Measurements from ENCODE around the gene SUGCT.
A peak's percentile ranks its signal among the peaks of the same experiment; 100 is the strongest.

SUGCT gene

DNA sequence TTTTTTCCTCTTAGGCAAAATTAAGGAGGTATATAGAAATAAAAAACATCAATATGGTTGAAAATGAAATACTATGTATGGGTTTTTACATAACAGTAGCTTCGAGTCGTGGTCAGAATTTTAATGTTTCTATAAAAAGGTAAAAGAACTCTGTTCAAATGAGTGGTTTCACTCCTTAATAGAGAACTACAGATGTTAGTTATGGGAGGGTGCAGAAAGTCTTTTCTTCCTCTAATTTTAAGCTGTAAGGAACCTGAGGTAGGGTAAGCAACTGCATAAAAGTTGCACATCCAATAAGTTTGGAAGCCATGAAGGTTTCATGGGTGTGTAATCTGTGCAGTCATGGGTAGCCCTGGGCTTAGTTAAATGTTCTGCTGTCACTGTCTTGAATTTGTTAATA, 141.3 kb downstream of the SUGCT start:
- no peak for DNase-seq

DNA sequence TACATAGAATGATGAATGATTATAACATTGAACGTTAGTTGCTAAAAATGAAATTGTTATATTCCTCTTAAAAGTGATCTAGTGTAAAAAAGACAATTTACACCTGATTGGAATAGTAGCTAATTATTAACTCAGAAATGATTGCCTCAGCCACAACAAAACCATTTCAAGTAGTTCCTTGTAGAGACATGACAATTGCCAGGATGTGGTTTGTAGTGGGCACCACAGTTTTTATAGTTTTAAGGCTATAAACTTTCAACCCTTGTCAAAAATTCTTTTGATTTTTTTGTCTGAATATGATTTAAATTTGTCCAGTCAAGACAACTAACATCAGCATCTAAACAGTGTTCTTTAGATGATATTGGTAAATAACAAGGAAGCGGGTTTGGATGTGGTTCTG, 145.2 kb downstream of the SUGCT start:
- no peak for DNase-seq

DNA sequence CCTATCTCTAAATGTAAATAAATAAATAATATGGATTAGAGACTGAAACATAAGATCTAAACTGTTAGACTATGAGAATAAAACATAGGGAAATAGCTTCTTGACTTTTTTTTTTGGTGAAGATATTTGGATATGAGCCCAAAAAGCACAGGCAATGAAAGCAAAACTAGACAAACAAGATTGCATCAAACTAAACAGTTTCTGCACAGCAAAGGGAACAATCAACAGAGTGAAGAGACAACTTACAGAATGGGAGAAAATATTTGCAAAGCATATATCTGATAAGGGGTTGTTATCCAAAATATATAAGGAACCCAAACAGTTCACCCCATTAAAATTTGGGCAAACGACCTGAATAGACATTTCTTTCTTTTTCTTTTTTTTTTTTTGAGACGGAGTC, 148.1 kb downstream of the SUGCT start:
- DNase-seq, result no peak

DNA sequence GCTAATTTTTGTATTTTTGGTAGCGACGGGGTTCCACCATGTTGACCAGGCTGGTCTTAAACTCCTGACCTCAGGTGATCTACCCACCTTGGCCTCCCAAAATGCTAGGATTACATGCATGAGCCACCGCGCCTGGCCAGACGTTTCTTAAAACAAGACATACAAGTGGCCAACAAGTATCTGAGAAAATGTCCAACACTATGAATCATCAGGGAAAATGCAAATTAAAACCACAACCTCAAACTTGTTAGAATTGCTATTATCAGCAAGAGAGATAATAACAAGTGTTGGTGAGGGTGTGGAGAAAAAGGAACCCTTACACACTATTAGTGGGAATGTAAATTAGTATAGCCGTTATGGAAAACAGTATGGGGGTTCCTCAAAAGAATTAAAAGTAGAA, 148.6 kb downstream of the SUGCT start:
- DNase-seq, result no peak

DNA sequence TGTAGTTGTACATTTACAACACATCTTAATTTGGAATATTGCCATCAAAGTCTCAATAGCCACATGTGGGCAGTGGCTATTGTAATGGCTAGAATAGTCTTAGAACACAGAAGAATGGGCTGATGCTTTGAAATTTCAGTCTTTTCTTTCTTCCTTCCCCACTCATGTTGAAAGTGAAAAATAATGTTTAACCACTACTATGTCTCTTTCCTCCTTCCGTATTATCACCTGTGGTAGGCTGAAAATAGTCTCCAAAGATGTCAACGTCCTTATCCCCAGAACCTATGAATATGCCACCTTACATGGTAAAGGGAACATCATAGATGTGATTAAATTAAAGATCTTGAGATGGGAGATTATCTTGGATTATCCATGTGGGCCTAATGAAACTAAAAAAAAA, 154.0 kb downstream of the SUGCT start:
- no peak for DNase-seq

DNA sequence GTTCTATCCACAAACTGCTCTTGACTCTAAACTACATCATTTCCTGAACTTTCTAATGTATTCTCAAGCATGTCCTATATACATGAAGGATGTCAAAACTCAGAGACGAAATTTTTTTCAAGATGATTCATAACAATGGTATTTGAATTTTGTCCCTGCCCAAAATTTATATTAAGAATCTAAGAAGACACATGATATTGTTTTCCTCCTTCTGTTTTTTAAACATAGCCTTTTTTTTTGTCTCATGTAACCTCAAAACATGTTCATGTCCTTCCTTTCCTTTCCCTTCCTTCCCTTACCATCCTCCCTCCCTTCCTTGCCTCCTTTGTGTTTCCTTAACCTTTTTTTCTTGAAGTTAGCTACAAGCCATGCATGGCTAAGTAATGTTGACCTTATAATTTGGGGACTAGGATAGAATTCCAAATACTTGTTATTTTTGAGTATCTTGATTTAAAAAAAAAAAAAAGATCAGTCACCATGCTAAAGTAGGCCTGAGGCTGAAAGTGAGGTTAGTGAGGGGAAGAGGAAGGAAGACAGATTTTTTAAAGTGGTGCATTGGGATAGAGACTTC, 163.0 kb downstream of the SUGCT start:
- DNase-seq, result no peak

DNA sequence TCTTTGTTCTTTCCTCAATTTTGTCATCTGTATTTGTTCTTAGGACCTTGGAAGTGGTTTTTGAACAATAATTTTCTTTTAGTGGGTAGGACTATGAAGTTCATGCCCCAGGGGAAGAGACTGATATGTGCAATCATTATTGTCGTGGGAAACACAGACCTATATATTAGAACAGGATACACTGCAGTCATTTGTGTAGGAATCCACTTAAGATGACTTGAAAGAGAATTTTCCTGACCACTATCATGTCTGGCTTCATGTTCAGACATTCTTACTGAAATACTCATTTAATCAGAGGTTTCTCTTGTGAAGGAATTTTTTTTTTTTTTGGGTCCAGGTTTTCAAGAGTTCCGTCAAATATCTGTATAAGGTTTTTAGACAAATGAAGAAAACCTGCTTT, 163.6 kb downstream of the SUGCT start:
- no peak for DNase-seq

DNA sequence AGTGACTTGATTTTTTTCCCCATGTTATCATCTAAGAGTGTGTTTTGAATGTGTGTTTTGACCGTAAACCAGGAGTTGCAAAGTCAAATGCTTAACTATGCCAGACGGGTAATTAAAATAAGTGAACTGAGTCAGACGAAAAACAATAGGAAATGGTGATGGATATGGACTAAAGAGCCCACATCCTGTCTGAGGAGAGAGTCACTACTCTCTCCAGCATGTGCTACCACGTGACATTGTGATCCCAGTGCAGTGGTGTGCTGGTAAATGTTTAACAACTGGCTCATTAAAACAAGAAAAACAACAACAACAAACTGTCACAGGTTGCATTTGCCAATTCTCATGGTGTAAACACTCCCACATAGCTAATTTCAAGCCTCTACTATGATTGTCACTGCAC, 164.3 kb downstream of the SUGCT start:
- DNase-seq, result no peak

DNA sequence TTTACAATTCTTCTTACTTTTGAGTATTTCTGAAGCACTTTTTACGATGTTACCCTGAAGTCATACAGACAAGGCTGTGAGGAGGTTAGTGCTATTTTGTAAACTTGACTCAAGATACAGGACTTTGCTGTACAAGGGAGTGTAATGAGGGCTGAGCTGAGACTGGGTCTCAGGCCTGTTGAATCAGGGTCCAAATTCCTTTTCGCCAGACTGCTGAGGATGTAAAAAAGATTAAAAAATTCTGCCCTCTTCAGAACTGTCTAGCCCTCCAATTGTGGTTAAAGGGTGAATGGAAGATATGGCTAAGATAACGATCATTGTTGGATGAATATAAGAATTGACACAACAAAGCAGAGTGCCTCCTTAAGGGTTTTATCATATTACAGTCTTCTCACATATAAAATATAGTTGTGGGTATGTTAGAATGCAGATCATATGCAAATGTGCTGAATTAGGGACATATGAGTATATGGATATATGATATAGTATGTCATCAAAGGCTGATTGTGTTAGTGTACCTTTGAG, 165.4 kb downstream of the SUGCT start:
- no peak for DNase-seq

DNA sequence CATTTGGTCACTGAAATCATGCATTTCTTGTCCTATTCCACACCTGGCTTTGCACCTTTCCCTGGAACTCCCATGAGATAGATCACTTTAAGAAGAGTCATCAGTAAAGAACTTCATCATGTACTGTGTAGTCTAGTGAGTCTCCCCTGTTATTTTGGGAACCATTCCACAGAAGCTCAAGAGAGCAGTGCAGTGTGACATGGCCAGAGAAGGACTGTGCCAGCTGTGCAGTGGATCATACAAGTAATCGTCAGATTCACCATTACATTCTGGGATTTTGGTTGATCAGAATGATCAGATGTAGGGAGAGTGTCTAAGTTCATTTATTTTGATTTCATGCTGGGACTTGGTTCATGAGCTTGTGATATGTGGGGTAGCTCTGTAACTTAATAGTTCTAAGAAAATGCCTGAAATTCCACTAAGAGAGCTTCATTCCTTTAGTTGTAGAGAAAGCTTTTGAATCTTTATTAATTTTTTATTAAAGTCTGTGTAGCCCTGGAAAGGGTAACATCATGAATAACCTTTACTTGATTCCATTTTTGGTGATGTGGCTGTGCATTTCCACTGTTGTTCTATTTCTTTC, 166.8 kb downstream of the SUGCT start:
- no peak for DNase-seq

DNA sequence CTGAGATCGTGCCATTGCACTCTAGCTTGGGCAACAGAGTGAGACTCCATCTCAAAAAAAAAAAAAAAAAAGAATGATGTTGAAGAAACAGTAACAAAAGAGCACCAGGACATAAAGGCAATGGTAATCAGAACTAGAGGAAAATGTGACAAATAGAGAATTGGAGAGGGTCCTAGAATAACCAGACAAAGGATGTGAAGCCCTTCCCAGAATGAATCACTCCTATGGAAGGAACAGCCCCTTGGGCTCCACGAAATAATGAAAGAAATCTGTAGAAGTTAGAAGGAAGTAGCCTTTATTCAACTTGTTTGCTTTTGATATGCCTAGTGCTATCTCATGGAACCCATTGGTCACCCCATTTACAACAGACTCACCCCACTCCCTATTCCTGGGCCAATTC, 169.2 kb downstream of the SUGCT start:
- DNase-seq, result no peak

DNA sequence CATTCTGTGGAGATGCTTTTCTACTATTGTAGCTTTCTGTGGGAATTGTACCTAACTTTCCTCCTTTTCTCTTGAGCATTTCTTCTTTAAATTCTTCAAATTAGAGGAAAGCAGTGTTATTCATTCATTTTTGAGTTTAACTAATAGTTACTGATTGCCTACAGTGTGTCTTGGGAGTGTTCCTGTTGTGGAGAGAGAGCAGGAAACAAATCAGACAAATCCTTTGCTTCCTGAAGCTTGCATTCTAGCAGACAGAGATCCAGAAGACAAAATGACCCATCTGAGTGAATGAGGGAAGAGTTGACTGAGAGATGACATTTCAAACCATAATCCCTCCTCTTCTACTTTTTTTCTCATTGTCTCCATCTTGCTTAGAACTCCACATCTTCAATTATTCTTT, 170.4 kb downstream of the SUGCT start:
- no peak for DNase-seq

DNA sequence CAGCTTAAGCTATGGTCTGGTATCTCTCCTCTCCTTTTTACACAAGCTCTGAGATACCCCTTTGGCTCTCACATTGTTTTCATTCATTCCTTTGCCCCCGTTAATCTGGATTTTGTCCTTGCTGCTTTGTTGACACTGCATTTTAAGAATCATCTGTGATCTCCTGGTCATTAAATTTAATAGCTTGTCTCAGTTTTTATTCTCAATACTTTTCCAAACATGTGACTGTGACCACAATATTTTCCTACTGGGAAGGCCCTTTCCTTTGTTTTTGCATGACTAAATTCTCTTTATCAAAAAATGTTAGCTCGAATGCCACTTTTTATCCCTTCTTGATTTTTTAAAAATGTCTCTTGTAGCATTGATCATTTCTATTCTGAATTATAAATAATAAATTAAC, 171.2 kb downstream of the SUGCT start:
- no peak for DNase-seq

DNA sequence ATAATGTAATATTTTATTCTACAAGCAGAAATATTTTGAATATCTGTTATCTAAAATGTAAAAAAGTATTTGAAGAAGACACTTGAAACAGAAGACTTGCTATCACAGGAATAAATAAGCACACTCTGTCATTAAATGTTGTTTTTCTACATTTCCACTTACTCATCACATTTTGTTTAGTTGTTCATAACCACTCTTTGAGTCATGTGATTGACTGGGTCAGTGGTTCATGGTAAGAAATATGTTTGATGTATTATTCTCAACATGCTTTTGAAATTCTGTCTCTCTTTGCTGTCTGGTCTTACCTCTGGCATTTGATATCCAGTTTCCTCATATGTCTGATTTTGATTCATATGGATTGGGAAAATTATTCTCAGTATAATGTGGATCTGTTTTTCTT, 171.8 kb downstream of the SUGCT start:
- no peak for DNase-seq

DNA sequence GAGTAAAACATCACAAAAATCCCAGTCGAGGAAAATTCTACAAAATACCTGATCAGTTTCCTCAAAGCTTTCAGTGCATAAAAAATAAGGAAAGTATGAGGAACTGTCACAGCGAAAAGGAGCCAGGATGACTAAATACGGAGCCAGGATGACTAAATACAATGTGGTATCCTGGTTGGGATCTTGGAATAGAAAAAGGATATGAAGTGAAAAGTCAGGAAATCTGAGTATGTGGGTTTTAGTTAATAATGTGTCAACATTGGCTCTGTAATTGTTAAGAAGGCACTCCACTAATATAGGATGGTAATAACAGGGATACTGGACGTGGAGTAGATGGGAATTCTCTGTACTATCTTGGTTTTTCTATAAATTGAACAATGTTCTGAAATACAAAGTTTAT, 175.5 kb downstream of the SUGCT start:
- DNase-seq, result no peak

DNA sequence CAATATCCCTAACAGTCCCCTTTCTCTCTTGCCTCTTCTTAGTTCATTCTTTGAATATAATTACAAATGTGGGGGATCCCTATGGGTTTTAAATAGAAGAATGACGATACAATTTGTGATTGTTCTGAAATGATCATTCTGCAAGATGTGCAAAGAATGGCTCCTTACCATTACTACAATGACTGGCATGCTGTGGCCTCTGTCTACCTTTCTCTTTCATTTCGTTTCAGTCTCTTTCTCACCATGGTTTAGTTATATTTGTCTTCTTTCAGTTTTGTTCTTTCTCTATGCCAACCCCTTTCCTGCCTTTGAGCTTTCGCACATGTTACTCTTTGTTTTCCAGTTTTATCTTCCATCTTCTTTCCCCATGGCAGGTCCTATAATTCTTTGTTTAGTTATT, 176.5 kb downstream of the SUGCT start:
- no peak for DNase-seq

DNA sequence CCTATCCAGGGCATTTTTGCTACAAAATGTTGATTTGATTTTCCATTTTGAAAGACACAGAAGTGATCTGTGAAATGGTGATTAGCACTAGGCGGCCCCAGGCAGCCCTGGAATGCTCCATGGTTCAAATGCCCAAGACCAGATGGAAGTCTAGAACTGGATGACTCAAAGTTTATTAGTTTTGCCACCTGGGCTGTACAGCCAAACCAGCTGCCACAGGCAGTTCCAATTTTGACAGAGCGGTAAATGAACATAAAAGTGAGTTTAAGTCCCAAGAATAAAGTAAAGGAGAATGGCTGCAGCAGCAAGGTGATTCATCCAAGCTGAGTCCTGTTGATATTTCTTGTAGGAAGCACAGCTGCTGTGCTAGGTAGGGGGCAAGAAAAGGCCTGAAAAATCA, 180.5 kb downstream of the SUGCT start:
- DNase-seq, result no peak

DNA sequence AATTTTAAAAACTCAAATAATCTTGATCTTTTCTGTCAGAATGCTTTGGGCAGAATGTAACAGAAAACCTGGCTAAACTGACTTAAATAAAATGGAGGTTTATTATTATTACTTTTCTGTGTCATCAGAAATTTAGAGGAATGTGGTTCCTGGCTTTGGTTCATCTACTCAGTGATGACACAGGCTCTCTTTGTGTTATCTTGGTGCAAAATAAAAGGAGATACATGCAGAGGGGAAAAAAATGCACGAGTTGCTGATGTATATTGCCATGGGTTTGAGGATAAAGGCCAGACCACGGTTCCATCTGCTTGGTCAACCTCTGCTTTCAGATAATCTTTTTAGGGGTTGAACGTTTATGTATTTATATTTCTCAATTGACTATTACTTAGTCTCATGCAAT, 181.4 kb downstream of the SUGCT start:
- DNase-seq, result no peak

DNA sequence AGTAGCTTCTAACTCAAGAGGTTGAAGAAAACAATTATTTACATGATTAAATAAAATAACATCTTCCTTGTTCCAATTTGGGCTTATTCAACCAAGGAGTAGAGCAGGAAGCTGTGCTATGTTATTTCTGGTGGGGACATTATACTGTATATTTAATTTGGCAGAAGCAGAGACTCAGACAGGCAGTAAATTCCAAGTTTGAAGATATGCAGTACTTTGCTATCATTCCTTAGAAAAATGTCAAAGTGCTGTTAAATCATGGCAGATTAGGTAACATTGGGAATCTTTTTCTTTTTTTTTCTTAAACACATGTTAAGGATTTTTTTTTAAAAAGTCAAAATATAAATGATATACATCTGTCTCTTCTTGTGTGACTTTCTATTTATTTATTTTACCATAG, 190.1 kb downstream of the SUGCT start:
- no peak for DNase-seq

DNA sequence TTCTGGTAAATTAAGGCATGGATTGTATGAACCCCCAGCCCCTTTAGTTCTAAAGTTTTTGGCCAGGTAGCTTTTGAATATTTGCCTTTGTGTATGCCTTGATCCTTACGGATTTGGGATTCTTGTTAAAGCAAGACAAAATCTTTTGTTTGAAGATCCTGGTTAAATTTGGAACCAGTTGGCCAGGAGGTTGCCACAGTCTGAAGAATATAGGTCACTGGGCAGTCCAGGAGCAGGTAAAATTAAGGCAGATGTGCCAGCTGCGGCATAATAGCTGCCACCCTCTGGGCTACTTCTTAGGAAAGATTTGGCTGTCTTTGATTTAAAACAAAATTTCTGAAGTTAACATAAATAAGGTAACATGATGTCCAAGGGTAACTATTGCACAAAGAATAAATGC, 192.3 kb downstream of the SUGCT start:
- DNase-seq, result no peak

DNA sequence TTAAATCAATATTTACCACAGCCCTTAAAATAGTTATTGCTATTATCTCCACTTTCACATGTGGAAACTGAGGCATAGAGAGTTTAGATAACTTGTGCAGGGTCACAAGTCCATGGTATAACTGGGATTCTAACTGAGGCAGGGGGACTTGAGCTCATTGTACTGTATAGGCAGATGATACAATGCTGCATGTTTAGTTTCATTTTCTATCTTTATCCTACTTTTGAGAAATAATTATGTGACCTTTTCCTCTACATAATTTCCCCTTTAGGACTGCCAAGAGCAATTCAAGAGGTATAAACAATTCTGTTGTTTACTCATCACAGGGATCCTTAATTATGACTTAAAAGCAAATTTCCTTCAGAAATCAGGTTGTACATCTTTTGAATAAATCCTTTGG, 193.1 kb downstream of the SUGCT start:
- no peak for DNase-seq

DNA sequence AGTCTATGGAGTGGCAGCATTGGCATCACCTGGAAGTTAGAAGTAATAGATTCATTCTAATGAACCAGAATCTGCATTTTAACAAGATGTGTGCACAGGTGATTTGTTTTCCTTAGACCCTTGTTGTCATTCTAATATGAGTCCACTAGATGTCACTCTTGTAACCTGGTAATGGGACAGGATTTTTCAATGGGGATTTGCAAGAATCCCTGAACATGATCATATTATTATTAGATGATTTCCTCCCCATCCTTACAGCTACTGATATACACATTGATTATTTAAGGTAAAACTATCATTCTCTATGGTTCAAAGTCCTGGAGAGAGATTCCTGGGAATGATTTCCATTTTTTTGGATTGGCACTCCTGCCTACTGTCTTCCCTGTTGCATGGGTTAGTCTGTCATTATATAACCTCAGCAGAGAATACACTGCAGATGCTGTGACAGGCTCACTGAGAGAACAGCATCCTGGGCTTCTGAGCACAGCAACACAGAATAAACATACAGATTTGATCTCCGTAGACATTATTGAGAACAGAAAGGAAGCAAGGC, 194.9 kb downstream of the SUGCT start:
- DNase-seq, result peak; percentile 57

DNA sequence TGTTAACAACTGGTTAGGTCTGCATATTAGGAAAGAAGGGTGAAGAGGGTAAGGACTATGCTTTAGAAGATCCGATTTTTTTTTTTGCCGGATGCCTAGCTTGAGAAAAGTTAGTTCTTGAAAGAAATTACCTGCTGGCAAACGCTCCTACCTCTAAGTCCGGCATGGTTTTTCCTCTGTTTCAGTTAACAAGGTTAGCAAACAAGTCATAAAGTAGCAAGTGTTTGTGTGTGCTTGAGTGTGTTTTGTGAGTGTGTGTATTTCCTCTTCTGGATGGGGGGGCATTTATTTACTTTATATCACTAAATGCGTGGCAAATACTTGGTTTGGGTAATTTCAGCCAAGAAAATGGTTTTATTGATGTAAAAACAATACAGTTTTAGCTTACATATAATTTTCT, 195.6 kb downstream of the SUGCT start:
- DNase-seq, result no peak

DNA sequence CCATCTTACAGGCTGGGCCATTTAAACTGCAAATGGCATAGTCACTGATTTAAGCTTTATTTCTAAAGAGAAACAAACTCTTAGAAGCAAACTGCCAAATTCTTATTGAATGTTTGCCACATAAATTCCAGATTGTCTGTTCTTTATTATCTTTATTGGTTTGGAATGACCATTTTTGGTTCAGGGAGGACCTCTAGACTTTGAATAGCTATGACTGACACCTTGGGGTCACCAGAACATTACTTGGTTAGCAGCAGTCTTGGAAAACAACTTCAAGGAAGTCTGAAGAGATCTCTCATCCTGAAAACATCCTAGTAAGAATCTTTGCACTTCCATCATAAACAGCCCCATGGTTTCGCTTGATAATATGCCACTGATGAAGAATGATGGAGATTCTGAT, 197.1 kb downstream of the SUGCT start:
- DNase-seq, result no peak

DNA sequence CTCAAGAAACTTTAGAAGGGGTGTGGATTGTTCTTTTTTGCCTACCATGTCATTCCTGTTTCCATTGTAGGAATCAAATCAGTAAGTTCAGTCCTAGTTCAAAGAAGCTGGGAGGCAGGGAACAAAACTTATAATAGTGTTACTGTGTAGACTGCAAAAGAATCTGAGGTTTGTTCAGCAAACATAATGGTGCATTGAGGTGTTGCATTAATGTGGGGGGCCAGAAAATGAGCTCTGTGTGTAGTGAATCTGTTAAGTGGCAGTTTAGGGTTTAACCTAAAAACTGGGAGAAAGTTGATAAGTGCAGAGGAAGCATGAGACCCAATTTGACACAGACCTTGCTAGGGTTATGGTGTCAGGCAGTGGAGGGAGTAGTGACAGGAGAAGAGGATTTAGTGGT, 197.7 kb downstream of the SUGCT start:
- DNase-seq, result no peak

Measured in NCI-H510A treated with DMSO at 0.1 percent for 48 hours (cell line).